GM23338 (cell line): Measurements from ENCODE around the gene PELI3.

ENCODE experiments used
- CREB1 ChIP-seq: fragments of 250-450 bp; sonication (Bioruptor Pico); IDR thresholded peaks from 2 replicates; pipeline ENCODE4 v1.5.0; 2020; ENCODE audit warnings: low read depth, mild to moderate bottlenecking, moderate library complexity
- CTCF ChIP-seq, 2 experiments: fragments of 200-600 bp in 1 of 2; sonication (generic) in 1 of 2; conservative IDR thresholded peaks; 2 replicates each; pipeline versions ENCODE4 v1.5.1 to v1.6.1; 2016 to 2017; ENCODE audit warnings: antibody characterized with exemption in 2 of 2, low read depth in 2 of 2, mild to moderate bottlenecking in 2 of 2, moderate library complexity in 1 of 2
- ETS1 ChIP-seq: IDR thresholded peaks from 2 replicates; pipeline ENCODE4 v1.6.1; 2016; ENCODE audit warnings: antibody characterized with exemption
- EZH2 ChIP-seq: fragments of 200-600 bp; sonication (generic); IDR thresholded peaks from one replicate; pipeline ENCODE4 v1.8.0; 2017; ENCODE audit warnings: antibody characterized with exemption, mild to moderate bottlenecking, low read depth; ENCODE audit not compliant: unreplicated experiment
- EZH2phosphoT487 ChIP-seq: fragments of 200-600 bp; sonication (generic); IDR thresholded peaks from one replicate; pipeline ENCODE4 v1.8.1; 2018; ENCODE audit warnings: antibody characterized with exemption; ENCODE audit not compliant: unreplicated experiment
- POLR2AphosphoS5 ChIP-seq: IDR thresholded peaks from 2 replicates; pipeline ENCODE4 v1.6.1; 2016; ENCODE audit warnings: antibody characterized with exemption, low read depth
- REST ChIP-seq: IDR thresholded peaks from one replicate; pipeline ENCODE4 v1.6.1; 2018; ENCODE audit warnings: antibody characterized with exemption; ENCODE audit not compliant: unreplicated experiment
- ZNF331 ChIP-seq: fragments of 250-450 bp; sonication (Bioruptor Pico); IDR thresholded peaks from 2 replicates; pipeline ENCODE4 v1.5.0; 2020; ENCODE audit warnings: low read depth, mild to moderate bottlenecking, moderate library complexity

GRCh38 chr11:66492161-66492865 lies 25.6 kb downstream of the PELI3 start:
- TF ChIP-seq CTCF (conservative IDR thresholded peaks at IDR 0.05; ENCODE audit: low read depth in 2 of 2) (no peak), ZNF331 (no peak), EZH2 (no peak), POLR2AphosphoS5 (no peak), EZH2phosphoT487 (no peak), REST (no peak), ETS1 (no peak), CREB1 (CRISPR knock-in tag) (no peak)
